ENCODE data around the gene IPPK. TPM values are rescaled to one million over a fixed set of nuclear protein-coding genes. Genes with fewer than 3 reads are reported as not detected.
A peak's percentile ranks its signal among the peaks of the same experiment; 100 is the strongest.

Gene IPPK
- total and polyA plus RNA-seq, 10 donors: 6.1 to 14.6 (median 11.5) TPM

GRCh38 chr9:92709240-92709639, 39.3 kb upstream of the IPPK start:
- no peak for DNase-seq
- no peak for TF ChIP-seq CTCF (IDR thresholded peaks at IDR 0.05 in 8 of 11, conservative IDR thresholded peaks at IDR 0.05 in 3 of 11)
- Histone ChIP-seq H3K9me3 (no peaks in the 10 kb centered on the region), H3K36me3 (peaks cover 0 to 68% (median 28%) of the 10 kb centered on the region in 6 donors), H3K27ac (no peak overlapping the region), H3K4me1 (peaks cover 12 to 37% (median 17%) of the 10 kb centered on the region in 6 donors), H3K27me3 (replicated peaks in 1 of 7) (no peaks in the 10 kb centered on the region), H3K4me3 (no peak overlapping the region)
- intact Hi-C loops (cut with DNase I; ENCODE audit: low total_unique reads): no loop called here

- no peak for TF ChIP-seq POLR2A (IDR thresholded peaks at IDR 0.05)
- TF ChIP-seq POLR2AphosphoS5 (IDR thresholded peaks at IDR 0.05): no peak
- TF ChIP-seq CTCF (IDR thresholded peaks at IDR 0.05 in 8 of 11, conservative IDR thresholded peaks at IDR 0.05 in 3 of 11): no peak
- H3K4me3 ChIP-seq: no peak overlapping the region
- H3K4me1 ChIP-seq: peaks cover 12 to 26% (median 15%) of the 10 kb centered on the region in 6 donors
- intact Hi-C loops (cut with DNase I; ENCODE audit: low total_unique reads): no loop called here
- peaks cover 0 to 51% (median 15%) of the 10 kb centered on the region in 6 donors for H3K36me3 ChIP-seq
- H3K9me3 ChIP-seq: no peaks in the 10 kb centered on the region
- DNase-seq: no peak
- H3K27ac ChIP-seq: no peak overlapping the region
- H3K27me3 ChIP-seq (replicated peaks in 1 of 7): no peaks in the 10 kb centered on the region
Observed at GRCh38 chr9:92707530-92707929, 37.6 kb upstream of the IPPK start.

- peaks cover 0 to 39% (median 15%) of the 10 kb centered on the region in 6 donors for H3K36me3 ChIP-seq
- peaks cover 3 to 14% (median 4%) of the 10 kb centered on the region in 6 donors for H3K4me1 ChIP-seq
- no peaks in the 10 kb centered on the region for H3K9me3 ChIP-seq
- no peak overlapping the region for H3K4me3 ChIP-seq
- no peak overlapping the region for H3K27ac ChIP-seq
- intact Hi-C loops (cut with DNase I; ENCODE audit: low total_unique reads): no loop called here
- no peaks in the 10 kb centered on the region for H3K27me3 ChIP-seq (replicated peaks in 1 of 7)
- no peak for DNase-seq
- TF ChIP-seq CTCF (IDR thresholded peaks at IDR 0.05 in 8 of 11, conservative IDR thresholded peaks at IDR 0.05 in 3 of 11): peak in 9 of 11 experiments; percentile 17 to 75 (median 58)
- TF ChIP-seq POLR2A (IDR thresholded peaks at IDR 0.05): no peak
- TF ChIP-seq POLR2AphosphoS5 (IDR thresholded peaks at IDR 0.05): peak in 2 of 3 donors; percentile 41 to 61
- WGBS, 5 donors: 49 to 56% (median 55%) methylated on average over 3 of the region's 3 CpGs
Observed at GRCh38 chr9:92706218-92706940, 36.4 kb upstream of the IPPK start.

DNA sequence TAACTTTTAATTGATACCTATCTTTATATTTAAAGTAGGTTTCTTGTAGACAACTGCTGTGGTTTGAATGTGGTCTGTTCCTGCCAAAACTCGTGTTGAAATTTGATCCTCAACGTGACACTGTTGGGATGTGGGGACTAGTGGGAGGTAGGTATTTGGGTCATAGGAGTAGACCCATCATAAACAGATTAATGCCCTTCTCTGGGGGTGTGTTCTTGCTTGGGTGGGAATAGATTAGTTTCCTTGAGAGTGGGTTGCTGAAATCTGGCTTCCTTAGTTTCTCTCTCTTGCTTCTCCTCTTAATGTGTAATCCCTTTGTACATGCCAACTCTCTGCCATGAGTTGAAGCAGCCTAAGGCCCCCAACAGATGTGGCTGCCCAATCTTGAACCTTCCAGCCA, 34.6 kb upstream of the IPPK start:
- intact Hi-C loops (cut with DNase I; ENCODE audit: low total_unique reads): no loop called here
- 63 to 77% (median 73%) methylated on average over 2 of the region's 2 CpGs for WGBS, 5 donors

More for the DNA sequence above, 34.6 kb upstream of the IPPK start:
- DNase-seq: no peak
- TF ChIP-seq POLR2AphosphoS5 (IDR thresholded peaks at IDR 0.05): no peak
- no peak for TF ChIP-seq CTCF (IDR thresholded peaks at IDR 0.05 in 8 of 11, conservative IDR thresholded peaks at IDR 0.05 in 3 of 11)
- TF ChIP-seq POLR2A (IDR thresholded peaks at IDR 0.05): no peak
- Histone ChIP-seq H3K4me3 (no peak overlapping the region), H3K9me3 (no peaks in the 10 kb centered on the region), H3K4me1 (peaks cover 0 to 8% (median 0%) of the 10 kb centered on the region in 6 donors), H3K27me3 (replicated peaks in 1 of 7) (no peaks in the 10 kb centered on the region), H3K36me3 (peaks cover 0 to 21% (median 6%) of the 10 kb centered on the region in 6 donors), H3K27ac (no peak overlapping the region)
